Liver (tissue), 9 donors: ENCODE data around the gene GARIN5B. TPM values are rescaled to one million over a fixed set of nuclear protein-coding genes. Genes with fewer than 3 reads are reported as not detected.

ENCODE experiments used
- DNase-seq: peaks from one replicate; pipeline ENCODE4 v3.0.0-alpha.2; 2017; ENCODE audit warnings: low spot score
- H3K27ac ChIP-seq, 2 donors: one replicate each; pipeline ENCODE4 v1.7.0; 2013; ENCODE audit warnings: inconsistent platforms in 2 of 2, low read length in 2 of 2, control low read depth in 1 of 2, low read depth in 1 of 2, mild to moderate bottlenecking in 1 of 2
- H3K27me3 ChIP-seq, 4 donors: one replicate each; pipeline versions ENCODE4 v1.6.1 to v1.7.0; 2013; ENCODE audit warnings: low read length in 3 of 4, inconsistent platforms in 1 of 4, mild to moderate bottlenecking in 1 of 4, moderate library complexity in 1 of 4; ENCODE audit not compliant: control insufficient read depth in 4 of 4, insufficient read depth in 4 of 4
- H3K36me3 ChIP-seq, 4 donors: one replicate each; pipeline versions ENCODE4 v1.6.1 to v1.7.0; 2013; ENCODE audit warnings: low read length in 3 of 4, mild to moderate bottlenecking in 3 of 4, low read depth in 1 of 4, moderate library complexity in 1 of 4; ENCODE audit not compliant: control insufficient read depth in 4 of 4, insufficient read depth in 3 of 4
- H3K4me1 ChIP-seq, 4 donors: one replicate each; pipeline versions ENCODE4 v1.6.1 to v1.7.0; 2013; ENCODE audit warnings: low read length in 3 of 4, mild to moderate bottlenecking in 3 of 4, moderate library complexity in 1 of 4; ENCODE audit not compliant: control insufficient read depth in 4 of 4, insufficient read depth in 4 of 4
- H3K4me3 ChIP-seq, 3 donors: one replicate each; pipeline versions ENCODE4 v1.6.1 to v1.7.0; 2013; ENCODE audit warnings: low read length in 3 of 3, control low read depth in 1 of 3, low read depth in 1 of 3, mild to moderate bottlenecking in 1 of 3
- H3K9ac ChIP-seq, 2 donors: one replicate each; pipeline ENCODE4 v1.7.0; 2013; ENCODE audit warnings: low read length in 2 of 2, mild to moderate bottlenecking in 2 of 2, moderate library complexity in 2 of 2, control low read depth in 1 of 2, low read depth in 1 of 2
- H3K9me3 ChIP-seq, 4 donors: one replicate each; pipeline versions ENCODE4 v1.6.1 to v1.7.0; 2013; ENCODE audit warnings: low read length in 3 of 4; ENCODE audit not compliant: control insufficient read depth in 4 of 4
- EGR1 ChIP-seq, 2 donors: IDR thresholded peaks; 2 replicates each; pipeline ENCODE4 v1.6.1; 2016 to 2018; ENCODE audit warnings: antibody characterized with exemption in 2 of 2, low read depth in 2 of 2
- FOXA1 ChIP-seq: IDR thresholded peaks from 2 replicates; pipeline ENCODE4 v1.6.1; 2016; ENCODE audit warnings: antibody characterized with exemption
- GABPA ChIP-seq, 2 donors: IDR thresholded peaks in 1 of 2; conservative IDR thresholded peaks in 1 of 2; 2 replicates each; pipeline ENCODE4 v1.6.1; 2016; ENCODE audit warnings: antibody characterized with exemption in 2 of 2, mild to moderate bottlenecking in 1 of 2, moderate library complexity in 1 of 2
- HNF4A ChIP-seq, 2 donors: conservative IDR thresholded peaks; 2 replicates each; pipeline ENCODE4 v1.6.1; 2016; ENCODE audit warnings: antibody characterized with exemption in 2 of 2, mild to moderate bottlenecking in 2 of 2
- HNF4G ChIP-seq: IDR thresholded peaks from 2 replicates; pipeline ENCODE4 v1.6.1; 2016; ENCODE audit warnings: antibody characterized with exemption
- JUND ChIP-seq, 2 donors: IDR thresholded peaks; 2 replicates each; pipeline ENCODE4 v1.6.1; 2016; ENCODE audit warnings: antibody characterized with exemption in 2 of 2
- NR2F2 ChIP-seq: IDR thresholded peaks from 2 replicates; pipeline ENCODE4 v1.6.1; 2016; ENCODE audit warnings: antibody characterized with exemption
- RAD21 ChIP-seq, 2 donors: IDR thresholded peaks; 2 replicates each; pipeline ENCODE4 v1.6.1; 2016; ENCODE audit warnings: antibody characterized with exemption in 2 of 2, mild to moderate bottlenecking in 2 of 2
- RXRA ChIP-seq, 2 donors: IDR thresholded peaks; 2 replicates each; pipeline ENCODE4 v1.6.1; 2017 to 2018; ENCODE audit warnings: antibody characterized with exemption in 2 of 2, mild to moderate bottlenecking in 1 of 2
- TAF1 ChIP-seq: conservative IDR thresholded peaks from 2 replicates; pipeline ENCODE4 v1.6.1; 2016; ENCODE audit warnings: antibody characterized with exemption, mild to moderate bottlenecking
- YY1 ChIP-seq: IDR thresholded peaks from 2 replicates; pipeline ENCODE4 v1.6.1; 2016; ENCODE audit warnings: antibody characterized with exemption, mild to moderate bottlenecking
- WGBS: extraction: QIAGEN DNeasy Blood & Tissue Kit; methylation state at CpG from one replicate; pipeline ENCODE4 v1.1.7; 2013; 5-methylcytosine and 5-hydroxymethylcytosine counted together
- polyA plus RNA-seq, 2 donors: library from polyadenylated mRNA; stranded (reverse) in 1 of 2; unstranded in 1 of 2; fragments of 200-250 nt in 1 of 2; fragments of >200 nt in 1 of 2; fragmentation: Nextera tagmentation in 1 of 2; extraction: Ambion mirVana in 1 of 2; gene quantifications; one replicate each; pipeline versions ENCODE4 v1.2.1 to v1.2.3, GENCODE V29; 2013 to 2015
- total RNA-seq, 2 donors: library from RNA; depleted of rRNA; stranded (reverse); fragments of >200 nt; gene quantifications; one replicate each; pipeline ENCODE4 v1.2.3, GENCODE V29; 2014
- TF ChIP-seq, protein P1 (sequence below): IDR thresholded peaks from 2 replicates; pipeline ENCODE4 v1.6.1; 2016; ENCODE audit warnings: antibody characterized with exemption
- TF ChIP-seq, protein P2 (sequence below): IDR thresholded peaks from 2 replicates; pipeline ENCODE4 v1.6.1; 2016; ENCODE audit warnings: antibody characterized with exemption
- TF ChIP-seq, protein P3 (sequence below): IDR thresholded peaks from 2 replicates; pipeline ENCODE4 v1.6.1; 2016; ENCODE audit warnings: antibody characterized with exemption
- TF ChIP-seq, protein P4 (sequence below): IDR thresholded peaks from 2 replicates; pipeline ENCODE4 v1.6.1; 2016; ENCODE audit warnings: antibody characterized with exemption, mild to moderate bottlenecking
- donor health status: healthy.
- donor health status: healthy.
- donor health status: healthy.
- donor health status: healthy.
- donor health status: healthy.

Gene GARIN5B
- total and polyA plus RNA-seq, 4 donors: not detected

DNA sequence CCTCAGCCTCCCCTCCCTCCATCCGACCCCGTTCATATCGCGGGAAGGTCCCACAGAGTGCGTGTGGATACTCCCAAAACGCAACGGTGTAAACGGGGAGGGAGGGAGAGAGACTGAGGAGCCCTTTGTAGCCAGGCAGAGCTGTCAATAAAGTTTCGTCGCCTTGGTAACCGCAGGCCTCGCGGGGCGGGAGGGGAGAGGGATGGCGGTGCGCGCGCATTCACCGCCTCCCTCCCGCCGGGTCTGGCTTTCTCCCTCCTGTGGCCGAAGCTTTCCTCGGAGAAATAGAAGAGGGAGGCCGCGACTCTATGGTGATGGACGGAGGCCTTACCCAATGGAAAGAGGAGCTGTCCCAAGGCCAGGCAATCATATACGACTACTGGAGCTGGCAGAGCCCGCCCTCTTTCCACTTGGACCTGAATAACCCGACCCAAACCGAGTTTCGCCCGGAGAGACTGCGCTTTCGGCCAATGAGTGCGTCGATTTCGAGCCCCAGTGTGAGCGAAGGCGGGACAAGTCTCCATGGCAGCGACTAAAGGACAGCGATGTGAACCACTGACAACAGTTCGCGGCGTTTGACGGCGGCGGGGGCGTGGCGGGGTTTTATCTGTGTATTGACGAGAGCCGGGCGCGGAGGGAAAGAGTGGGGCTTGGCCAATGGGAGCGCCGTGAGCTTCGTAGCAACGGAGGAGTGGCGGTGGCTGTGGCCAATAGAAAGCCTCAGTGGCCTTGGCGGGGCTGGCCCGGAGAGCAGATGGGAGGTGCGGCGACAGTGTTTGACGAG lies 23.8 kb downstream of the GARIN5B start, which contains the start of gene KMT5C (continued):
- TF ChIP-seq, protein P1, sequence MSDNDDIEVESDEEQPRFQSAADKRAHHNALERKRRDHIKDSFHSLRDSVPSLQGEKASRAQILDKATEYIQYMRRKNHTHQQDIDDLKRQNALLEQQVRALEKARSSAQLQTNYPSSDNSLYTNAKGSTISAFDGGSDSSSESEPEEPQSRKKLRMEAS: no peak
- TF ChIP-seq EGR1 (IDR thresholded peaks at IDR 0.05; ENCODE audit: low read depth in 2 of 2): peak in 1 of 2 donors; percentile 83
- TF ChIP-seq, protein P2, sequence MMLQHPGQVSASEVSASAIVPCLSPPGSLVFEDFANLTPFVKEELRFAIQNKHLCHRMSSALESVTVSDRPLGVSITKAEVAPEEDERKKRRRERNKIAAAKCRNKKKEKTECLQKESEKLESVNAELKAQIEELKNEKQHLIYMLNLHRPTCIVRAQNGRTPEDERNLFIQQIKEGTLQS: no peak
- TF ChIP-seq FOXA1: peak; percentile 4
- peak; percentile 39 for TF ChIP-seq NR2F2
- TF ChIP-seq HNF4G: no peak
- TF ChIP-seq RXRA (IDR thresholded peaks at IDR 0.05): peak; percentile 89 to 94
- peak in 1 of 2 donors; percentile 60 for TF ChIP-seq RAD21 (IDR thresholded peaks at IDR 0.05)
- TF ChIP-seq HNF4A (conservative IDR thresholded peaks at IDR 0.05): no peak

DNA sequence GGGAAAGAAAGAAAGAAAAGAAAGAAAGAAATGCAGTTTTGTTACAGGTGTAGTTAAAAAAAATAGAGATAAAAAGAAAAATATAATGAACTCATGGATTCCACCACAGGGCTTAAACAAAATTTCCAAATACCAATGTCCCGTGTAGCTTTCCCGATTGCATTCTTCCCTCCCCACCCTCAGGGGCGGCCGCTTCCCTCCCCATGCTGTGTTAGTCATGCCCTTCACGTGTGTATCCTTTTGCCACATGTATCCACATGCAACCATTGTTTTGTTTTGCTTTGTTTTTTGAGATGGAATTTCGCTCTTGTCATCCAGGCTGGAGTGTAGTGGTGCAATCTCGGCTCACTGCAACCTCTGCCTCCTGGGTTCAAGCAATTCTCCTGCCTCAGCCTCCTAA lies 27.0 kb downstream of the GARIN5B start:
- Histone ChIP-seq H3K27ac (no peak overlapping the region), H3K36me3 (no peaks in the 10 kb centered on the region), H3K27me3 (no peaks in the 10 kb centered on the region), H3K4me1 (peaks cover 8 to 17% (median 11%) of the 10 kb centered on the region in 4 donors), H3K9ac (no peak overlapping the region), H3K9me3 (no peaks in the 10 kb centered on the region), H3K4me3 (no peak overlapping the region)
- DNase-seq: no peak
- WGBS: 81% methylated on average over 7 of the region's 7 CpGs
- no peak for TF ChIP-seq JUND (IDR thresholded peaks at IDR 0.05)
- TF ChIP-seq, protein P3, sequence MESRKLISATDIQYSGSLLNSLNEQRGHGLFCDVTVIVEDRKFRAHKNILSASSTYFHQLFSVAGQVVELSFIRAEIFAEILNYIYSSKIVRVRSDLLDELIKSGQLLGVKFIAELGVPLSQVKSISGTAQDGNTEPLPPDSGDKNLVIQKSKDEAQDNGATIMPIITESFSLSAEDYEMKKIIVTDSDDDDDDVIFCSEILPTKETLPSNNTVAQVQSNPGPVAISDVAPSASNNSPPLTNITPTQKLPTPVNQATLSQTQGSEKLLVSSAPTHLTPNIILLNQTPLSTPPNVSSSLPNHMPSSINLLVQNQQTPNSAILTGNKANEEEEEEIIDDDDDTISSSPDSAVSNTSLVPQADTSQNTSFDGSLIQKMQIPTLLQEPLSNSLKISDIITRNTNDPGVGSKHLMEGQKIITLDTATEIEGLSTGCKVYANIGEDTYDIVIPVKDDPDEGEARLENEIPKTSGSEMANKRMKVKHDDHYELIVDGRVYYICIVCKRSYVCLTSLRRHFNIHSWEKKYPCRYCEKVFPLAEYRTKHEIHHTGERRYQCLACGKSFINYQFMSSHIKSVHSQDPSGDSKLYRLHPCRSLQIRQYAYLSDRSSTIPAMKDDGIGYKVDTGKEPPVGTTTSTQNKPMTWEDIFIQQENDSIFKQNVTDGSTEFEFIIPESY: no peak
- no peak for TF ChIP-seq HNF4A (conservative IDR thresholded peaks at IDR 0.05)
- TF ChIP-seq EGR1 (IDR thresholded peaks at IDR 0.05; ENCODE audit: low read depth in 2 of 2): no peak
- no peak for TF ChIP-seq YY1
- no peak for TF ChIP-seq TAF1
- TF ChIP-seq, protein P4, sequence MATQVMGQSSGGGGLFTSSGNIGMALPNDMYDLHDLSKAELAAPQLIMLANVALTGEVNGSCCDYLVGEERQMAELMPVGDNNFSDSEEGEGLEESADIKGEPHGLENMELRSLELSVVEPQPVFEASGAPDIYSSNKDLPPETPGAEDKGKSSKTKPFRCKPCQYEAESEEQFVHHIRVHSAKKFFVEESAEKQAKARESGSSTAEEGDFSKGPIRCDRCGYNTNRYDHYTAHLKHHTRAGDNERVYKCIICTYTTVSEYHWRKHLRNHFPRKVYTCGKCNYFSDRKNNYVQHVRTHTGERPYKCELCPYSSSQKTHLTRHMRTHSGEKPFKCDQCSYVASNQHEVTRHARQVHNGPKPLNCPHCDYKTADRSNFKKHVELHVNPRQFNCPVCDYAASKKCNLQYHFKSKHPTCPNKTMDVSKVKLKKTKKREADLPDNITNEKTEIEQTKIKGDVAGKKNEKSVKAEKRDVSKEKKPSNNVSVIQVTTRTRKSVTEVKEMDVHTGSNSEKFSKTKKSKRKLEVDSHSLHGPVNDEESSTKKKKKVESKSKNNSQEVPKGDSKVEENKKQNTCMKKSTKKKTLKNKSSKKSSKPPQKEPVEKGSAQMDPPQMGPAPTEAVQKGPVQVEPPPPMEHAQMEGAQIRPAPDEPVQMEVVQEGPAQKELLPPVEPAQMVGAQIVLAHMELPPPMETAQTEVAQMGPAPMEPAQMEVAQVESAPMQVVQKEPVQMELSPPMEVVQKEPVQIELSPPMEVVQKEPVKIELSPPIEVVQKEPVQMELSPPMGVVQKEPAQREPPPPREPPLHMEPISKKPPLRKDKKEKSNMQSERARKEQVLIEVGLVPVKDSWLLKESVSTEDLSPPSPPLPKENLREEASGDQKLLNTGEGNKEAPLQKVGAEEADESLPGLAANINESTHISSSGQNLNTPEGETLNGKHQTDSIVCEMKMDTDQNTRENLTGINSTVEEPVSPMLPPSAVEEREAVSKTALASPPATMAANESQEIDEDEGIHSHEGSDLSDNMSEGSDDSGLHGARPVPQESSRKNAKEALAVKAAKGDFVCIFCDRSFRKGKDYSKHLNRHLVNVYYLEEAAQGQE: no peak
- TF ChIP-seq GABPA (IDR thresholded peaks at IDR 0.05 in 1 of 2, conservative IDR thresholded peaks at IDR 0.05 in 1 of 2): no peak
- no peak for TF ChIP-seq RAD21 (IDR thresholded peaks at IDR 0.05)
